Stimulated activated CD4-positive, alpha-beta T cell treated with anti-CD3 and anti-CD28 coated beads, Interleukin-4, amount 100 ng/mL, for 48 hours (primary cell): ENCODE data around the gene CPNE2.

Experiments used
- DNase-seq, 2 donors: peaks; one replicate each; pipeline ENCODE4 v3.0.0-alpha.2; 2020; ENCODE audit warnings: low read depth in 2 of 2

CPNE2 gene

DNA sequence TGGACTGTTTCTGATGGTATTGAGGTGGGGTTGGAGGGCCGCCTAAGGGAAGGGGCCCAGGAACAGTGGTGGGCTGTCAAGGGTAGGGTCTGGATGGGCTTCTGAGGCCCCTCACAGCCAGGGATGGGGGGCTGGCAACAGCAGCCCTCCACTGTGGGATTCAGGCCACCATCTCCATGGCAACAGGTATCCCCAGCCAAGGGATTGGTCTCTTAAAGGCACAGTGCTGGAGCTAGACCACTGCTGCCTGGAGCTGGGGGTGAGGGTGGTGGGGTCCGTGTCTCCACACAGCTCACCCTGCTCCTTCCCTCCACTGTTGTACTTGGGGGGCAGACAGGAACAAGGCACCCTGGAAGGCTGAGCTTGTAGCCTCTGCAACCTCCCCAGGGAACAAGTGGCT lies 51.6 kb downstream of the CPNE2 start:
- DNase-seq = no peak

DNA sequence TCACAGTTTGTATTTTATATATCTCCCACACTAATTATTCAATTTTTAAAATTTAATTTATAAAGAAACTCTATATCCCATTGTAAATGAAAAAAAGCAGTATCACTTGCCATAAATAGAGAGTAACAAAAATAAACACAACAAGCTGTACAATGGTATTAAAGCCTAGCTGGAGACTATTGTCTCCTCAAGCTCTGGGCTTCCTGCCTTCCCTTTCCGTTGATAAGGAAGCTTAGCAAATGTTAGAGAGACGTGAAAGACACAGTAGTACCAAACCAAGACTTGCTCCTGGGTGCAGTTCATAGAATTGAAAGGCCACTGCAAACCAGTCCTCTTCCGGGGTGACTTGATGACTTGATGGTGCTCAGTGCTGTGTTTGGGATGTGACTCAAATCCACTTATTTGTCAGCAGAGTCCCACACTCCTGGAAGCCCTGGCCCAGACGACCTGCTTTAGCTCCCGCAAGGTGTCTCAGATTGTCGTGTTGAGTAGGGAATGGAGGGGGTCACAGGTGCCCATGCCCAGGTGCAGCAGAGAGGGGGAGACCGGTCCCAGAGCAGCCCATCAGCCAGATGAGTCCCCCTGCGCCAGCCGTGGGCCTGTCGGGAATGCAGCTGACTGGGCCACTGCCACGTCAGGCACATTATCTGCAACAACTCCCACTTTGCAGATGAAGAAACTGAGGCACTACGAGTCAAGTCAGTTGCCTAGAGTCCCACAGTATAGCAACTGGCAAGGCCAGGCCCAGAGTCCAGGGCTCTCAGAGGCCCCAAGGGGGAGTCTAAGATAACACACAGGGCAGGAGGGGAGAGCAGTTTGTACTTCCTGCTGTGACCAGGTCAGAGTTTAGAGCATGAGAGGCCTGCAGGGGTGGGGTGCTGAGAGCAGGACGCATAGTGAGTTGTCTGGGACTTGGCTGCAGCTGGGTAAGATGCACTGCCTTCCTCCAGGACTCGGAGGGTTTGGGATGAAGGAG lies 53.0 kb downstream of the CPNE2 start:
- no peak for DNase-seq

DNA sequence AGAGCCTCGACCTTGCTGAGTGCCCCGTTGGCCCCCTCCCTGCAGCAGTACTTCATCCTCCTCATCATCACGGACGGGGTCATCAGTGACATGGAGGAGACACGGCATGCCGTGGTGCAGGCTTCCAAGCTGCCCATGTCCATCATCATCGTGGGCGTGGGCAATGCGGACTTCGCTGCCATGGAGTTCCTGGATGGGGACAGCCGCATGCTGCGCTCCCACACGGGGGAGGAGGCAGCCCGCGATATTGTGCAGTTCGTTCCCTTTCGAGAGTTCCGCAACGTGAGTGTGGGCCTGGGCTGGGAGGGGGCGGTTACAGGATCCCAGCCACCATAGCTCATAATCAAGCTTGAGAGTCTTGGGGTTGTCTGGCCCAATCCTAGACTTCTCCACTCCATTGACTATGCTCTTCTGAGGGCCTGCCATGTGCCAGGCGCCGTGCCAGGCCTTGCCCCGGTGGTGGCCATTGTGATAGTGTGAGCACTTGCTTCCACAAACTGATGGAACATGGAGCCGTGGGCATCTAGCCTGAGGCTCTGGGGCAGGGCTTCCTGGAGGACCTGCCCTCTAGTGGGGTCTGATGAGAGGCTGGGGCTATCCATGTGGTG lies 53.8 kb downstream of the CPNE2 start:
- DNase-seq = no peak

DNA sequence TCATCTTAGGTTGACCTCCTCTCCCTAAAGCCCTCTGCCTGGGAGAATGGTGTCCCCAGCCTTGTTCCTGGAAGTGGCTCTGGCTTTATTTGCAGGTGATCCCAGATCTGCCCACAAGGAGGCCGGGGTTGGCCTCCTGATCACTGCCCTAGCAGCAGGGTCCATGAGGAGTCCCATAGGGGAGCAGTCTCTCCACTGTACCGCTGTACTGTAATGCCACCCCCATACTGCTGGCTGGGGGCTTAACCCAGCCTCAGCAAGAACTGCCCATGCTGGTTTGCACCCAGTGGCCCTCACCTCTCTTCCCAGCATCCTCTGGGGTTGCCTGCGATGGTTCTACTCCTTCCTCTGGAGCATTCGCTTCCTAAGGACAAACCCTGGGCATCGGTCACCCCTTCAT lies 54.4 kb downstream of the CPNE2 start:
- DNase-seq = no peak

DNA sequence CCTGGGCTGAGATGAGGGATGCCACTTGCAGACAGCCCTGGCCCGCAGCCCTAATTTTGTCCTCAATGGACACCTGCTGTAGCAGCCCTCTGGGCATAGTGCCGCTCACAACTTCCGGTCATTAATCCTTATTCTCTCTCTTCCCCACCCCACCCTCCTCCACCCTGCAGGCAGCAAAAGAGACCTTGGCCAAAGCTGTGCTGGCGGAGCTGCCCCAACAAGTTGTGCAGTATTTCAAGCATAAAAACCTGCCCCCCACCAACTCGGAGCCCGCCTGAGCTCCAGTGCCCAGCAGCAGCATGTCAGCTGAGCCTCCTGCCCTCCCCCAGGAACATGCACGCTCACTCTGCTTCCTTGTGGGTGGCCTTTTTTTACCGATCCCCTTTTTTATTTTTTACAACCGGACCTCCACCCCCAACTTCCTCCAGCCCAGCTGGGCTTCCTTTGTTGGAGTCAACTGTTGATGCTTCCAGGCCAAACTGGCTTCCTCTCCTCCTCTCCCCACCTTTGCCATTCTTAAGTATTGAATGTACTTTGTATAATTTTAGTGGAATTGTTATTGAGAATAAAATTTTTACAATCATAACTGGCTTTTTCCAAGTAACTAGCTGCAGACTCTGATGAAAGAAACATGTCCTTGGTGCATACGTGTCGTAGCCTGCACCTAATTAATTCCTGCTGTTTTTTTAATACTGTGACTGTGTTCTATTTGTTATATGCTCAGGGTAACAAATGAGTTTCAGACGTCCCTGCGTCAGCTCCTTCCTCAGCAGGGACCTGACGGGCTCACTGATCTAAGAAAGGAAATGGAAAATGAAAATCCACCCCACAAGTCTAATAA lies 55.2 kb downstream of the CPNE2 start:
- no peak for DNase-seq

DNA sequence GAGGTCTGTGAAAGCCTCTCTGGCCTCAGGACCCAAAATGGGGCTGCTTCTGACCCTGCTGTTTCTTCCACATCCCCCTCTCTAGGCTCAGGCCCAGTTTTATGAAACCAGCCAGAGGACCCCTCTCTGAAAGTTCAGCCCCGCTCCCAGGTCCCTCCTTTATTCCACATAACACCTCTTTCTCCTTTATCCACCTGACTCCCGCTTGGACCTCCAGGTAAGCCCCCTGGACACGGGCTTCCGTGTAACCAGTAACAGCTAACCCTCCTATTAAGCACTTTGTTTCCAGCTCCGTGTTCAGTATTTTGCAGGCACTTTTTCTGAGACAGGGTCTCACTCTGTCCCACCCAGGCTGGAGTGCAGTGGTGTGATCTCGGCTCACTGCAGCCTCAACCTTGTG lies 56.1 kb downstream of the CPNE2 start:
- no peak for DNase-seq

DNA sequence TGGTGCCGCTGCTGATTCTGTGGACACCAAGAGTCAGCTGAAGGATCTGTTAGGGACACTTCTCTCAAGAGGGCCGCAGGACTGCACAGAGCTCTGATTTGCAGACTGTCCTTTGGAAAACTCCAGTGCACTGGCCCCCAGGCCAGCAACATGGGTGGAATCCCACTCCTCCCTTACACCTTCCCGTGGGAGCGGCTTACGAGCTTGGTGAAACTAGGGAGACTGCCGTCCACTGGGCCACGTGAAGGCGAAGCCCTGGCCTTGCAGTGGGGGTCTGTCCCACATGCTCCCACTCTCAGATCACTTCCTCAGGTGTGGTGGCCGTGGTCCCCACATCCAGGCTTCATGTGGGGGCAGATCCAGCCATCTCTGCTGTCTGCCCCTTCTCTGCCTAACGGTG lies 57.0 kb downstream of the CPNE2 start:
- no peak for DNase-seq

DNA sequence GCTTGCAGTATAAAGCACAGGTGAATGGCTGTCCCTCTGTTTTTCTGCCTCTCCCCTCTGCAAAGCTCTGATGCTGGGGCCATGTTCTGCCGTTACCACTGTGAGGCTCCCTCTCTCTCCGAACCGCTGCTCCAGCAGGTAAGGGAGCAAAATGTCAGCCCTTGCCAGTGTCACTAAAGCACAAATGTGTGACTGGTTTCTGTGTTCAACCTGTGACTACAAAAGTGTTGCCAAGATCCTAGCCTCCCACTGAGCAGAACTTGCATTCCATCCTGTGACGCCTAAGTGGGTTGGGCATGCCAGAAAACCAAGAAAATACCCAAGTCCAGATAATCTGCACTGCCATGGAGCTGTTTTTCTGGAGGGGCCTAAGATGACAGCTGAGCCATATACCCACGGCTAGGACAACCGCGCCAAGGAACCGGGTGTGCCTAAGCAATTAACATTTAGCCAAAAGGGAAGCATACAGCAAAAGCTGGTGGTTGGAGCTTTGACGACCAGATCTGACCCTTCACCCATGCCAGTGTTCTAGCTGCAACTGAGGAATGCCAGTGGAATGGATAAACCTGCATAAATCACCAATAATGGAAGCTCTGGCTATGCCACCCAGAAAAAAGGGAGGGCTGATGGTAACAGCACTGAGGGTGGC lies 58.4 kb downstream of the CPNE2 start:
- no peak for DNase-seq

DNA sequence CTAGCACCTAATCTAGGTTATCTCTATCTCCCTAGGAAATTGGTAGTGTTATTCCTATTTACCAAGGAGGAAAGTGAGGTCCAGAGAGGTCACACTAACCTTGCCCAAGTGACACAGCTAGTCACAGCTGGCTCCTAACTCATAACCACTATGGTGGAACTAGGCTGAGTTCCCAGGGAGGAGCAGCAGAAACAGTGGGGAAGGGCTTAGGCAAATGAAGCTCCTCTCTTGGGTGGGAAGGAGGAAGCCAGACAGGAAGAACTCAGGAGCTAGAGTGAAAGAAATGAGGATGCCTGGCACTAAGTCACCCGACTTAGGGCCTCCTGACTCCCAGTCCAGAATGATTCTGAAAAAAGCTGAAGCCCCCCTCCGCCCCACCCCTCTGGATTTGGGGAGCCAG lies 59.0 kb downstream of the CPNE2 start:
- DNase-seq = no peak

DNA sequence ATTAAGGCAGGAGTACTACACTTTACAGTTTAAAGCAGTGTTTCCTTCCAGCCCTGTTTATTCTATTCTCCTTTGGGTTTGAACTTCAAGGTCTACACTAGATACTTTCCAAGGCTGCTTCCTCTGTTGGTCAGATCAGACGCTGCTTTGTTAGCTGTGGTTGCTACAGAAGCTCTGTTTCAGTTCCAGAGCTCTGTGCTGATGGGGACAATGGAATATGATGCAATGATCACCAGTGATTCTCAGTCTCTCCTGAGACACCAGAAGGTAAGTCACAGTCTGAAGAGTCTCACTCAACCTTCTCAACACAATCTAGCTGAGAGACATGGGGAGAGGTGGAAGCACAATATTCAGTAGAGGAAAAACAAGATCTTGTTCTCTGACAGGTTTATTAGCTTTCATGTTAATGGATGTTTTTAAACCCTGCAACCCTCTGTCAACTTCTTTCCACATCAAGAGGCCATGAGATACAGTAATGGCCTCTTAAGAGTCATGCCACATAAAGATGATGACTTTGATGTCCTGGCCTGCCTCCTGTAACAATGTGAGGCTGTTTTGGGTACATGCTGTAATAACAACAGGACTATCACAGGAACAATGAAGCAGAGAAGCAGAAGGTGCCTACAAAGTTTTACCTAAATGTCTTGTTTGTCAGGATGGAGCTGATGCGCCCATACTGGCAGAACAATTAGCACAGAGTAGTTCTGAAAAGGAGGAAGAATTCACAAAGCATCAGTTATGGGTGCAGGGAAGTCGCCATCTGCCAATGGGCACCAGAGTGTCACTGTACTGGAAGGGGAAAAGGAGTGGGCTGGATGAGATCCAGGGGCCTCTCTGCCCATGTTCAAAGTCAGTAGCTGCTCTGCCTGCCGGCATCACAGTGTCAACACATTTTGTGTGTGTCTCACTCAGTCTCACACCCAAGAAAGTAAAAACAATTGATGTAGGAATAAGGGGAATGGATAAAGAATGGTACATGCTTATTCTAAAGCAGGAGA lies 60.0 kb downstream of the CPNE2 start:
- DNase-seq = no peak

DNA sequence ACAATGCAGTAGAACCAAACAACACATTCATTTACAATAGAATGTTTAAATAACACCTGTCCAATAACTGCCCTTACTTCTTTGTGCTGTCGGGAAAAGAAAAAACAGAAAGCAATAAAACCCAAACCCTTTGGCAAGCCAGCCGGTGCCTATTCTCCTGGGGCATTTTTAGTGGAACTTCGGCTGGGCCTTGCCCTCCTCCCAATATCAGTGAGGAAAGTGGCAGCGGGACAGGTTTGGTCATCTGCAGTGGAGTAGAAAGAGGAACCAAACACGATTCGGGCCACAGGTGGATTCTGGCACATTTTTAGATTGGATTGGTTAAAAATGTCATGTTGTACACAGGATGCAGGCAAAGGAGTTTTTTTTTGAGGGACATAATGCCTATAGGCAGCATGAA lies 61.5 kb downstream of the CPNE2 start:
- no peak for DNase-seq

DNA sequence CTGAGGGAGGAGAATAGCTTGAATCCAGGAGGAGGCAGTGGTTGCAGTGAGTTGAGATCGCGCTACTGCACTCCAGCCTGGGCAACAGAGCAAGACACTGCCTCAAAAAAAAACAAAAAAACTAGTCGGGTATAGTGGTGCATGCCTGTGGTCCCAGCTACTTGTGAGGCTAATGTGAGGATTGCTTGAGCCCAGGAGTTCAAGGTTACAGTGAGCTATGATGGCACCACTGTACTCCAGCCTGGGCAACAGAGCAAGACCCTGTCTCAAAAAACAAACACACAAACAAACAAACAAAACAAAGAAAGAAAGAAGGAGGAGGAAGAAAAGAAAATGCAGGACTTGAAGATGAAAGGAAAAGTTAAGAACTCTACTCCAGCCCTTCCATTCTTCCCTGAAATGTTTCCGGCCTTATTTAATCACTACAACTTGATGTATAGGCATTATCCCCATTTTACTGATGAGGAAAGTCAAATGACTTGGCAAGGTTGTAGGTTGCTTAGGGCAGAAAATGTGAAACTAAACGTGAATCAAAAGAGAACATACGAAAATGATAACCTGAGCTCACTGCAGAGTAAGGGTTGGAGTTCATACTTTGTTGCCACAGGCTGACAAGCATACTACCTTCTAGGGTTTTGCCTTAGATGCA lies 63.4 kb downstream of the CPNE2 start:
- no peak for DNase-seq

DNA sequence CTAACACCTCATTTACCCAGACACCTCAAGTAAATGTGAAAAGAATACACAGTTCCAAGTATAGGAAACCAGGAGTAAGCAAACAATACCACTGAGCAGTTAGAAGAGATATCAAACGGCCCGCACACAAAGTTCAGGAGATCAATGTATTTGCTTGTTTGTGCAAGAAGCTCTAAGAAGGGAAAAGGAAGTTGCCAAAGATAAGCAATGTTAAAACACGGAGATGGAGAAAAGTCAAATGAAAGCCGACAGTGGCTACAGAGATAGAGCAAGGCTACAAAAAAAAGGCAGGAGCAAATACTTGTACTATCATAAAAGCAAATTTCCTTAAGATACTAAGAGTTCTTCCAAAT lies 63.9 kb downstream of the CPNE2 start:
- no peak for DNase-seq

DNA sequence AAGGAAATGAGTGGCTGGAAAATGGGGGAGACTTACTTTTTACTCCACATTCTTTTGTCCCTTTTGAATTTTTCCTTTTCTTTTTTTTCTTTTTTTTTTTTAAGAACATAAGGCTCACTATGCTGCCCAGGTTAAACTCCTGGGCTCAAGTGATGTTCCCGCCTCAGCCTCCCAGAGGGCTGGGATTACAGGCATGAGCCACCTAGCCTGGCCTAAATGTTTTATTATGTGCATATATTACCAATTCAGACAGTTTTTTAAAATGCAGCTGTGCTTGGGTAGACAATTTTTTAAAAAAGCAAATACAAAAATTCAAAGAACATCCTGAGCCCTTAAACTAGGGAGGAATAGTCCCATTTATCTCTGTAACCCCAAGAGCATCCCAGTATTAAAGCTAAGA lies 65.2 kb downstream of the CPNE2 start:
- no peak for DNase-seq

DNA sequence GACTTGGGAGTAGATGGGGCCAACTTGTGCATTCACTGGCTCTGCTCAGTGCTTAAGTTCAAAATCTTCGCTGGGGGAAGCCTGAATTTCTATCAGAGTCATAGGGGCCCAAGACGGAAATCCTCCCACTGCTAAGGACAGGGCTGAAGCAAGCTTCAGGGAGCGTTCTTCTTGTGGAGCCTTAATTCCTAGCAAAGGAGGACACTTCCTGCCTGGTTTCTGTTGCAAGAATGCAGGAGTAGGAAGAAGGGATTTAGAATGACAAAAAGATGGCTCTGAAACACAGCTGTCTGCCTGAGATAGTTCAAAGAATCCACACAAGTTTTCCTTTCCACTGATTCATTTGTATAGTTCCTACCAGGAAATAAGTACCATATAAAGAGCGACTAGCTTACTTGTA lies 67.1 kb downstream of the CPNE2 start:
- DNase-seq = no peak

DNA sequence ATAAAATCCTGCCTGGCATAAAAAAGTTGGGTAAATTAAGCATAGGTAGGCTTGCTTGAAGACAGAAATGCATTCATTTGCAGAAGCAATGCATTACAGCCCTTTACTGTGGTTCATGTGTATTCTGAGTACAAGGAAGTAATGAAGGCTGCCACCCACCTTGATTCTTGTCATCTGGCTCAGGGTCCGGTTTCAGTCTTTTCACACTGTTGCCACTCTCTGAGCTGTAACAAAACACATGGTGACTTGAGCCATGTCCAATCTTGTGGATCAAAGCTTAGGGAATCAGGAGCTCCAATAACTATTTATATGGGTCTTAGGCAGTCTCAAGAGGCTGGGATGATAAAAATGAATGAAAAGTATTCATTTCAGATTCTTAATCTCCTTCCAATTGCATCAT lies 71.5 kb downstream of the CPNE2 start:
- no peak for DNase-seq

DNA sequence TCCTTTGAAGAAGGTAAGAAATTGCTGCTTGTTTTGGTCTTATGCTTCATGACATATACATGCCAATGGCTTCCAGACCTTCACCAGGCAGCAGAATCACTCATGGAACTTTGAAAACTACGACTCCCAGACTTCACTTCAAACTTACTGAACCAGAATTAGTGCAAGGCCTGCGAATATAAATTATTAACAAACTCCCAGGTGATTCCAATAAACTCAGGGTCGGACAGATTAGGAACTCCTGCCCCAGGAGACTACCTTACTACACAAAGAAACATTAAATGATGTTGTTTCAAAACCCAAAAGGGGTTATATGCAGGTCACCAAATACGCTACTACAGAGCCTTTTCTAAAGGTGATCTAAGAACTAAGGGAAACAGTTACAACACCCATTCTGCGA lies 73.1 kb downstream of the CPNE2 start:
- no peak for DNase-seq

DNA sequence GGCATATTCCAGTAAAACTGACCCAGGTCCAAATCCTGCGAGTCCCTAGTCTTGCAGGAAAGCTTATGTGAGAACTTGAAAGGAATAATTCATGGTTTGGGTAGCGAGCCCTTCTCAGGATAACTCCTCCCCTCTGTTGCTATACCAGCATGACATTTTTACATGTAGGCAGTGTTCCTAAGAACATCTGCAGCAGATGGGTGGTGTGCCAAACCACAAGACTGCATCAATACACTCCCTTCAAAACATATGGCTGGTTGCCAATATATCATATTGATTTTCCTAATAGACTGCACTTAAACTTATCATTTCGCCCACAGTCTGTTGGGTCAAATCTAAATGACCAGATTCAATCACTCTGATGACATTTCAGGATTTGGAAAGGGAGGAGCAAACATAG lies 73.6 kb downstream of the CPNE2 start:
- no peak for DNase-seq

DNA sequence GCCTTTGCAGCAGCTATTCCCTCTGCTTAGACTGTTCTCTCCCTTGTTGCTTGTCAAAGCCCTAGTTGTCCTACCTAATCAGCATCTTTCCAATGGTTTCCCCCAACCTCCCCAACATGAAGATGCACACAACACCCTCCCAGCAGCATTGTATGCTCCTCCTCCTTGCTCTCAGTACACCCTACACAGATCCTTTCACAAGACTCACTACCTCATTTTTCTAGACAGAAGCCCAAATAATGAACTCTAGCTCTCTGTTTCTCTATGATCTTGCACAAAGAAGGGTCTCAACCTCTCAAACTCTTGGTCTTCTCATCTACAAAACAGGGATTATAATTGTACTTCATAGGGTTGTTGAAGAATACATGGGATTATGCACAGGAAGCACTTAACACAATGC lies 74.1 kb downstream of the CPNE2 start:
- DNase-seq = no peak

DNA sequence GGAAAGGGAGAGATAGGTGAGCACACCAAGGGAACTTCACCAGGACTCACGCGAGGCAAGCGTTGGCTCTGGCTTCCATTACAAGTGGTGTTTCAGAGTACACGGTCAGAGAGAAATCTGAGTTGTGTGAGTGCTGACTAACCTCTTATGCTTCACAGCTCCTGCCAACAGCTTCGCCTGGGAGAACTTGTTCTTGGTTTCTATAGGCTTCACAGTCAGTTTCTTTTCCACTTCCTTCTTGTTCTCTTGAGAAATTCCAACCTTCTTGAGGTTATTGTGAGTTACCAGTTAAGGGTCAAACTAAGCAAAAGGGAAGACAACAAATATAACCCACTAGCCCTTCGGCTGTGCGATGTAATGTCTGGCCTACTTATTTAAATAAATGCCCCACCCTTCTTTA lies 74.6 kb downstream of the CPNE2 start:
- no peak for DNase-seq
